Measurements from ENCODE around the gene TPGS2. TPM values are rescaled to one million over a fixed set of nuclear protein-coding genes. Genes with fewer than 3 reads are reported as not detected.

Gene TPGS2
- total RNA-seq, 1 experiment from 2014 or later, result 49.7 TPM

DNA sequence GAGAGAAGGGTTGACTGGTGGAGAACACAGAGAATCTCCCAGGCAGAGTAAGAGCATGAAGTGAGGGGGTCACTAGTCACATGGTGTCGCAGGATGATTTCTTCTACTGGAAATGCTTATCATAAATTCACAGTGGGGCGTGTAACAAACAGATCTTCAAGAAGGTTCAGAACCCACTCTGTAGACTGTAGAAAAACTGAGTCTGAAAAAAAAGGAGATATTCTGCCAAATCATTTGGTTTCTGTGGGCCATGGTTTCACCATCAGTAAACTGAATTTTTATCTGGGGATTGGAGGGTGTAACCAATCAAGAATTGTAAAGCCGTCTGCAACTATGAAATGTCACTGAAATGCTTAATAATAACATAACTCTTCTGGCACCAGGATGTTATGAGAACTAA, 15.0 kb downstream of the TPGS2 start:
- H3K27ac Mint-ChIP-seq (ENCODE audit: unreplicated experiment), result no peak overlapping the region
- no peaks in the 10 kb centered on the region for H3K27me3 Mint-ChIP-seq (ENCODE audit: insufficient read depth, unreplicated experiment)
- no peaks in the 10 kb centered on the region for H3K4me1 Mint-ChIP-seq (ENCODE audit: low read depth, unreplicated experiment)
- H3K36me3 ChIP-seq (ENCODE audit: control insufficient read depth, insufficient read depth, low read length), result no peaks in the 10 kb centered on the region
- no peak overlapping the region for H3K4me3 ChIP-seq (ENCODE audit: low read depth, low read length)
- no peak overlapping the region for H3K4me3 Mint-ChIP-seq (ENCODE audit: unreplicated experiment)
- no peak for DNase-seq
- no peaks in the 10 kb centered on the region for H3K9me3 ChIP-seq
- H3K9me3 Mint-ChIP-seq (ENCODE audit: unreplicated experiment), result no peaks in the 10 kb centered on the region
- H3K4me1 ChIP-seq, result no peaks in the 10 kb centered on the region
- no TSS peak for BruUV-seq (replicated peaks)
- intact Hi-C loops (cut with micrococcal nuclease; ENCODE audit: unreplicated experiment), result no loop called here
- ChIA-PET CTCF (no interaction called here), POLR2A (no interaction called here)
- H3K27me3 ChIP-seq (replicated peaks; ENCODE audit: control insufficient read depth, insufficient read depth, low read length), result no peaks in the 10 kb centered on the region
- no peaks in the 10 kb centered on the region for H3K36me3 Mint-ChIP-seq (ENCODE audit: insufficient read depth, unreplicated experiment)
- TF ChIP-seq, protein P1, sequence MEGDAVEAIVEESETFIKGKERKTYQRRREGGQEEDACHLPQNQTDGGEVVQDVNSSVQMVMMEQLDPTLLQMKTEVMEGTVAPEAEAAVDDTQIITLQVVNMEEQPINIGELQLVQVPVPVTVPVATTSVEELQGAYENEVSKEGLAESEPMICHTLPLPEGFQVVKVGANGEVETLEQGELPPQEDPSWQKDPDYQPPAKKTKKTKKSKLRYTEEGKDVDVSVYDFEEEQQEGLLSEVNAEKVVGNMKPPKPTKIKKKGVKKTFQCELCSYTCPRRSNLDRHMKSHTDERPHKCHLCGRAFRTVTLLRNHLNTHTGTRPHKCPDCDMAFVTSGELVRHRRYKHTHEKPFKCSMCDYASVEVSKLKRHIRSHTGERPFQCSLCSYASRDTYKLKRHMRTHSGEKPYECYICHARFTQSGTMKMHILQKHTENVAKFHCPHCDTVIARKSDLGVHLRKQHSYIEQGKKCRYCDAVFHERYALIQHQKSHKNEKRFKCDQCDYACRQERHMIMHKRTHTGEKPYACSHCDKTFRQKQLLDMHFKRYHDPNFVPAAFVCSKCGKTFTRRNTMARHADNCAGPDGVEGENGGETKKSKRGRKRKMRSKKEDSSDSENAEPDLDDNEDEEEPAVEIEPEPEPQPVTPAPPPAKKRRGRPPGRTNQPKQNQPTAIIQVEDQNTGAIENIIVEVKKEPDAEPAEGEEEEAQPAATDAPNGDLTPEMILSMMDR (IDR thresholded peaks at IDR 0.05; ENCODE audit: insufficient read depth in 1 of 2, low read depth in 1 of 2, low read length in 1 of 2, severe bottlenecking in 1 of 2, unreplicated experiment in 1 of 2), result no peak

DNA sequence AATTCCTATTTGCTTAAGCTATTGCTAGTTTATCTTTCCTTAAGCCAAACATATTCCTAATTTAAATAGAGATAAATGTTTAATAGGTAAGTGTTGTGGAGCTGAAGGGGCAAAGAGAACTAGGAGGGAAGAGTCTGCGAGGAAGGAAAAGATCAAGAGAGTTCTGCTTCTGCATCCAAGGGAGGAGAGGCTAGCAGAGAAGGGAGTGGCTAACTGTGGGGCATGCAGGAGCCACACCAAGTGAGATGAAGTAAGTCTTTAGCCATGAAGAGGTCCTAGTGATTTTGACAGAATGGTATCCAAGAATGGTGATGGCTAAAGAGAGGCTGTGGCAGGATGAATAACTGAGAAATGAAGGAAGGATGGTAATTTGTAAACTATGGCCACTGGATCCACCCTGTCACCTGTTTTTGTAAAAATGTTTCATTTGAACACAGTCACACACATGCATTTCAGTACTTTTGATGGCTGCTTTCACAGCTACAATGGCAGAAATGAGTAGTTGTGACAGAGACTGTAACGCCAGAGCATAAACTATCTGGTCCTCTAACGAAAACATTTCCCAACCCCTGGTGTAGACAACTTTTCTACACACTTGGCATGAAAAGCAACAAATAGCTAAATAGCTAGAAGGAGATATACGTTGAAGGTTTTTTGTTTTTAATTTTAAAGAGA, 15.6 kb downstream of the TPGS2 start:
- Histone ChIP-seq H3K4me3 (ENCODE audit: low read depth, low read length) (no peak overlapping the region), H3K27me3 (replicated peaks; ENCODE audit: control insufficient read depth, insufficient read depth, low read length) (no peaks in the 10 kb centered on the region), H3K36me3 (ENCODE audit: control insufficient read depth, insufficient read depth, low read length) (no peaks in the 10 kb centered on the region), H3K4me1 (no peaks in the 10 kb centered on the region), H3K9me3 (no peaks in the 10 kb centered on the region)
- TF ChIP-seq, protein P1 (IDR thresholded peaks at IDR 0.05; ENCODE audit: insufficient read depth in 1 of 2, low read depth in 1 of 2, low read length in 1 of 2, severe bottlenecking in 1 of 2, unreplicated experiment in 1 of 2), result no peak
- no TSS peak for BruUV-seq (replicated peaks)
- H3K4me3 Mint-ChIP-seq (ENCODE audit: unreplicated experiment), result no peak overlapping the region
- H3K36me3 Mint-ChIP-seq (ENCODE audit: insufficient read depth, unreplicated experiment), result no peaks in the 10 kb centered on the region
- no peaks in the 10 kb centered on the region for H3K4me1 Mint-ChIP-seq (ENCODE audit: low read depth, unreplicated experiment)
- no peak for DNase-seq
- intact Hi-C loops (cut with micrococcal nuclease; ENCODE audit: unreplicated experiment), result no loop called here
- POLR2A ChIA-PET, result no interaction called here
- H3K9me3 Mint-ChIP-seq (ENCODE audit: unreplicated experiment), result no peaks in the 10 kb centered on the region
- H3K27me3 Mint-ChIP-seq (ENCODE audit: insufficient read depth, unreplicated experiment), result no peaks in the 10 kb centered on the region
- CTCF ChIA-PET, result no interaction called here
- no peak overlapping the region for H3K27ac Mint-ChIP-seq (ENCODE audit: unreplicated experiment)

DNA sequence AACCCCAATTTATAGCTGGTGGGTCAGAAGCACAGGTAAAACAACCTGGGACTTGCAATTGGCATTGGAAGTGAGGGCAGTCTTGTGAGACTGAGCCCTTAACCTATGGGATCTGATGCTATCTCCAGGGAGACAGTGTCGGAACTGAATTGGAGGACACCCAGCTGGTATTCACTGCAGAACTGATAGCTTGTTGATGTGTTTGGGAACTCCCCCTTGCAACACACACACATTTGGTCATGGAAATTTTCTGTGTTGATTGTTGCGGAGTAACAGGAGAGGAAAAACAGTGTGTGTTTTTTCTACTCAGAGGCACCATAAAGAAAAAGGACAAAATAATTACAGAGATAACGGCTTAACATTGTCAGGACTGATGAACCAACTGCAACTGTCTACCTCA, 16.1 kb downstream of the TPGS2 start:
- Mint-ChIP-seq H3K36me3 (ENCODE audit: insufficient read depth, unreplicated experiment) (no peaks in the 10 kb centered on the region), H3K4me1 (ENCODE audit: low read depth, unreplicated experiment) (no peaks in the 10 kb centered on the region), H3K9me3 (ENCODE audit: unreplicated experiment) (no peaks in the 10 kb centered on the region), H3K4me3 (ENCODE audit: unreplicated experiment) (no peak overlapping the region), H3K27me3 (ENCODE audit: insufficient read depth, unreplicated experiment) (no peaks in the 10 kb centered on the region), H3K27ac (ENCODE audit: unreplicated experiment) (no peak overlapping the region)
- no peaks in the 10 kb centered on the region for H3K9me3 ChIP-seq
- BruUV-seq (replicated peaks), result no TSS peak
- H3K27me3 ChIP-seq (replicated peaks; ENCODE audit: control insufficient read depth, insufficient read depth, low read length), result no peaks in the 10 kb centered on the region
- H3K4me3 ChIP-seq (ENCODE audit: low read depth, low read length), result no peak overlapping the region
- ChIA-PET CTCF (no interaction called here), POLR2A (no interaction called here)
- no peaks in the 10 kb centered on the region for H3K4me1 ChIP-seq
- TF ChIP-seq, protein P1 (IDR thresholded peaks at IDR 0.05; ENCODE audit: insufficient read depth in 1 of 2, low read depth in 1 of 2, low read length in 1 of 2, severe bottlenecking in 1 of 2, unreplicated experiment in 1 of 2), result no peak
- intact Hi-C loops (cut with micrococcal nuclease; ENCODE audit: unreplicated experiment), result no loop called here
- DNase-seq, result no peak
- H3K36me3 ChIP-seq (ENCODE audit: control insufficient read depth, insufficient read depth, low read length), result no peaks in the 10 kb centered on the region

All from Caco-2 (cell line).